GM18526 (cell line): ENCODE data around the gene MEI1.

Experiments used
- POLR2A ChIP-seq: IDR thresholded peaks from 3 replicates; pipeline ENCODE4 v1.6.1; 2011; ENCODE audit not compliant: insufficient read length; ENCODE audit errors: extremely low read depth

The MEI1 gene

DNA sequence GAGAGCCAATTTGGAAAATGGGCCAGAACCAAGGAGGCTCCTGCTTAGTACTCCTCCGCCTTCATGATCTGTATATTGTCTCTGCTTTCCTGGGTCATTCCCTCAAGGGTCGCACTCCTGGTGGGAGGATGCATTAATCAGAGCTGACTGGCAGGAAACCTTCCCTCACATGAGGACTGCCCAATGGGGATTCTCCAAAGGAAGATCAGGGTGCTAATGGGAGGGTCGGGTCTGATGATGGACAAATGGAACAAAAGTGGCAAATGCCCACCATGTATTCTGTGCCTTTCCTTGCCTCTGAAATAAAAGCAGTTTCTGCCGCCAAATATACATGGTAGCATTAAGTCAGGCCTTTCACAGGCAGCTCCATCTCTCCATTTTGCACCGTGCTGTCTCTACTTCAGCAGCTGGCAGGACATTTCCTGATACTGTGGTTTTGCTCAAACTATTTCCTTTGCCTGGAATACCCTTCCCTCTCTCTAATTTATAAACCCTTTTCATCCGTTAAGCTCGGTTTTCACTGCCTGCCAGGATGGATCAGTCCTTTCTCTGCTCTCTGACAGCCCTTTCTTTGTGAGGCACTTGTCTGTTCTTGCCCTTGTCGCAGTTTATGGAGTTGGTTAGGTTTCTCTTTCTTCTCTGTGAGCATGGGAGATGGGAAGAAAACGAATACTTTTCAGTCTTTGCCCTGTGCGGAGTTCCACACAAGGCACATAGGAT lies 147.1 kb downstream of the MEI1 start:
- no peak for TF ChIP-seq POLR2A

DNA sequence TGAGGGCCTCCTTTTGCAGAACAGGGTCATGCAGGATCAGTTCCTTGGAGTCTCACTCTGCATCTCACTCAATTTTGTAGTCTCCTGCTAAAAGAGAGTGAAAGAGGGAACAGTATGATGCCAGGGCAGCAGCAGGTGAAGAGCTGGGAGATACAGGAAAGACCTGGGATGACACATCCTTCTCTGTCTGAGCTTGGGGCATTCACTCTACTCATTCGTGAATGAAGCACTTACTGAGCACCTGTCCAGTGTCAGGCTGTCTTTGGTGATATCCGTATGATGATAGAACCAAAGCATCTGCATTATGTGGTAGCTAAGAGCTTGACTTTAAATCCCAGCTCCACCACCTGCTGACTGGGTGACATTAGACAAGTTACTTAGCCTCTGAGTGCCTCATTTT lies 148.0 kb downstream of the MEI1 start:
- no peak for TF ChIP-seq POLR2A

DNA sequence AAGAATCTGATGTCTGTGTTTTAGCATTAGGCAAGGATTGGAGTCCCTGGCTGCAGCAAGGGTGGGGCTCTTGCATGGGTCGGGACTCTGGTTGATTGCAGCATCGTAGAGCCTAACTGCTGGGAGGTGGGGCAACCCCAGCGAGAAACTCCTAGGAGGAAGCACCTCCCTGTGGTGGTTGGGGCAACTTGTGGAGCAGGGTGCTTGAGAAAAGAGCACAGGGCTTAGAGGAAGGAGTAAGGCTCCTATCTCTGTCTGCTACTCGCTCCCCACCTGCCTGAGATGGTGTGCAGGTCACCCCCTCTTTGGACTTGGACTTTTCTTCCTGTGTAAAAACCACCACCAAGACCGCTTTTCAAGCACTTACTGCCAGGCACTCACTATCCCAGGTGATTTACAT lies 149.2 kb downstream of the MEI1 start:
- TF ChIP-seq POLR2A: no peak
